GM12875 (cell line): ENCODE results near the gene MSH2.

Experiments
- H3K4me3 ChIP-seq: one replicate; pipeline ENCODE4 v1.5.1; 2011; ENCODE audit warnings: low read depth, low read length, control low read depth
- TF ChIP-seq, protein P1 (sequence below): IDR thresholded peaks from 2 replicates; pipeline ENCODE4 v1.5.1; 2011; ENCODE audit warnings: low read depth, mild to moderate bottlenecking, control low read depth, inconsistent platforms, low read length, moderate library complexity, borderline replicate concordance; ENCODE audit not compliant: insufficient read depth

Gene MSH2

DNA sequence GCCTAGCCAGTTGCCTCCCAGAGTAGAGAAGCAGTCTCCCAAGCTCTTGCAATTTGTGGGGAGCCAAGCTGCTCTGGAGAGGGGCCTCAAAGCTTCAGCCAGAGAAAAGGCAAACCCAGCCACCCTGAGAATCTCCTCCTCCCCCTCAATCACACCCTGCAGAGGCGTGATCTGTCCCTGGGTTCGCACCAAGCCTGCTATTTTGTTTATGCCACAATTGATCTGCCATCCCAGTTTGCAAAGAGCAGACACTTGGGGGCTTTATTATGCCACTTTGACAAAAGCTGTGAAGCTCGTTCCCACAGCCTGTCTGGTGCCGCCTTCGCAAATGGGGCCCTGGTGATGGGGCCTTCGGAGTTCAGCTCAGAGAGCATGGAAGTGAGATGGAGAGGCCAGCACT is 125.5 kb downstream of the MSH2 start:
- TF ChIP-seq, protein P1, sequence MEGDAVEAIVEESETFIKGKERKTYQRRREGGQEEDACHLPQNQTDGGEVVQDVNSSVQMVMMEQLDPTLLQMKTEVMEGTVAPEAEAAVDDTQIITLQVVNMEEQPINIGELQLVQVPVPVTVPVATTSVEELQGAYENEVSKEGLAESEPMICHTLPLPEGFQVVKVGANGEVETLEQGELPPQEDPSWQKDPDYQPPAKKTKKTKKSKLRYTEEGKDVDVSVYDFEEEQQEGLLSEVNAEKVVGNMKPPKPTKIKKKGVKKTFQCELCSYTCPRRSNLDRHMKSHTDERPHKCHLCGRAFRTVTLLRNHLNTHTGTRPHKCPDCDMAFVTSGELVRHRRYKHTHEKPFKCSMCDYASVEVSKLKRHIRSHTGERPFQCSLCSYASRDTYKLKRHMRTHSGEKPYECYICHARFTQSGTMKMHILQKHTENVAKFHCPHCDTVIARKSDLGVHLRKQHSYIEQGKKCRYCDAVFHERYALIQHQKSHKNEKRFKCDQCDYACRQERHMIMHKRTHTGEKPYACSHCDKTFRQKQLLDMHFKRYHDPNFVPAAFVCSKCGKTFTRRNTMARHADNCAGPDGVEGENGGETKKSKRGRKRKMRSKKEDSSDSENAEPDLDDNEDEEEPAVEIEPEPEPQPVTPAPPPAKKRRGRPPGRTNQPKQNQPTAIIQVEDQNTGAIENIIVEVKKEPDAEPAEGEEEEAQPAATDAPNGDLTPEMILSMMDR: no peak
- no peak overlapping the region for H3K4me3 ChIP-seq

DNA sequence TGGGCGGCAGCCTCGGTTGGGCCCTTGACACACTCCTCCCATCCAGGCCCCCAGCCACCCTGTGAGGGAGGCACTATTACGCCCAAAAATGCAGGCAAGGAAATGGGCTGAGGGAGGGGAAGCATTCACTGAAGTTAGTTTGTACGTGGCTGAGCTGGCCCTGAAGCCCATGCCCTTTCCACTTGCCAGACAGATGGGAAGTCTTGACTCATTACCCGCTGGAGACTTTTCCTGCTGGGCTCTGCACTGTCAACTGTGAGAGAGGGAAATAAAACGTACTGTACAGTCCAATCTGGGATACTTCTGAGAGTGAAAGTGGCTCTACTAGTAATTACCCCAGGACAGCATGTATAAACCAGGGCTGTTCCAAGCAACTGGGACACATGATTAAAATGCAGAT is 125.9 kb downstream of the MSH2 start:
- no peak overlapping the region for H3K4me3 ChIP-seq
- TF ChIP-seq, protein P1: no peak

DNA sequence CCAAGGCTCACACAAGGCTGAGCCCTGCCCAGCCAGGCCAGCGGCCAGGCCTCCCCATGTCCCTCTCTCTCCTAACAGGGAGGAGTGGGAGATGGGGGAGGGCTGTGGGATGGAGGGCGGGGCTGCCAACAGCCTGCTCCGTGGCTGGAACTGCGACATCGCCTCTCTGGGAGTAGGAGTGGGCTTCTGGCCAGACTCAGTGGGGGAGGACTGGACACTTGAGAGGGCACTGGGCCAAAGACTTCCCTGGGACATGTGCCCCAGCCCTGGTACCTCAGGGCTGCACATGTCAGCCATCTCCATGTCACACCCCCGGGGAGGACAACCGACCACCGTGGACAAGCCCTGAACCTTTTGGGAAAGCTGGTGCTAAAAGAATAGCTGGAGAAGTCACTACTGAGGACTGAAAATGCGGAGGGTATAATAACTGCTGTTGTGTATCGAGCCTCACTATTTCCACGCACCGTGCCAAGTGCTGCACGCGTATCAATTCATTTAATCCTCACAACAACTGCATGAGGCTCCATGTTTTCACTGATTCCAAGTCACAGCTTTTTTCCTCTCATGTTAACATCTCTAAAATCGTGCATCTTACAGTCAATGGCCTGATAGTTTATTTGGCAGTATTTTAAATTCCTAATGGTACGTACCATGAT is 127.3 kb downstream of the MSH2 start:
- H3K4me3 ChIP-seq: no peak overlapping the region
- TF ChIP-seq, protein P1: no peak

DNA sequence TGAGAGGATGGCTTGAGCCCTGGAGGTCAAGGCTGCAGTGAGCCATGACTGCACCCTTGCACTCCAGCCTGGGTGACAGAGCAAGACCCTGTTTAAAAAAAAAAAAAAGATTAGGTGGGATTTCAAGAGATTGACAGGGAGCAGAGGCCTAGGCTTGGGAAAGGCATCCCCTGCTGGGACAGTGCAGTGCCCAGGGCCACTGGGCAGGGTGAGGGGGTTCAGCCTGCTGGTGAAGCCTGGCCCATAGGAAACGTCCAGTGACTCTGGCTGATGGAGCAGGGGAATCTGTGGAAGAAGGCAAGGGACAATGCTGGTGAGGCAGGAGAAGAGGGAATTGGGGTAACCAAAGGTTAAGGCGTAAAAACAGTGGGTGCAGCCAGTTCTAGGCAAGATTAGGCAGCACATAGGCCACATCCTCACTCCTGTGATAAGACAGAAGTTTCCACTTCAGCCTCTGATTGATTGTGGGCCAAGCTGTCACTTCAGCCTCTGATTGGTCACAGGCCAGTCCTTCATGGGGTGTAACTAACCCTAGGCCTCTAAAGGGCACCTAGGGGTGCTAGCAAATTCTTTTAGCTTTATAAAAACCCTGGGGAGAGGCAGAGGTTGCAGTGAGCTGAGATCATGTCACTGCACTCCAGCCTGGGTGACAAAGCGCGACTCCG is 128.6 kb downstream of the MSH2 start:
- TF ChIP-seq, protein P1: no peak
- no peak overlapping the region for H3K4me3 ChIP-seq
